ENCODE measurements around the gene RSPH10B2.
"Not testable (repeated sequence)": the region's sequence is repeated elsewhere in the genome, so short reads cannot be mapped to it uniquely, and the experiment has no call there.

DNA sequence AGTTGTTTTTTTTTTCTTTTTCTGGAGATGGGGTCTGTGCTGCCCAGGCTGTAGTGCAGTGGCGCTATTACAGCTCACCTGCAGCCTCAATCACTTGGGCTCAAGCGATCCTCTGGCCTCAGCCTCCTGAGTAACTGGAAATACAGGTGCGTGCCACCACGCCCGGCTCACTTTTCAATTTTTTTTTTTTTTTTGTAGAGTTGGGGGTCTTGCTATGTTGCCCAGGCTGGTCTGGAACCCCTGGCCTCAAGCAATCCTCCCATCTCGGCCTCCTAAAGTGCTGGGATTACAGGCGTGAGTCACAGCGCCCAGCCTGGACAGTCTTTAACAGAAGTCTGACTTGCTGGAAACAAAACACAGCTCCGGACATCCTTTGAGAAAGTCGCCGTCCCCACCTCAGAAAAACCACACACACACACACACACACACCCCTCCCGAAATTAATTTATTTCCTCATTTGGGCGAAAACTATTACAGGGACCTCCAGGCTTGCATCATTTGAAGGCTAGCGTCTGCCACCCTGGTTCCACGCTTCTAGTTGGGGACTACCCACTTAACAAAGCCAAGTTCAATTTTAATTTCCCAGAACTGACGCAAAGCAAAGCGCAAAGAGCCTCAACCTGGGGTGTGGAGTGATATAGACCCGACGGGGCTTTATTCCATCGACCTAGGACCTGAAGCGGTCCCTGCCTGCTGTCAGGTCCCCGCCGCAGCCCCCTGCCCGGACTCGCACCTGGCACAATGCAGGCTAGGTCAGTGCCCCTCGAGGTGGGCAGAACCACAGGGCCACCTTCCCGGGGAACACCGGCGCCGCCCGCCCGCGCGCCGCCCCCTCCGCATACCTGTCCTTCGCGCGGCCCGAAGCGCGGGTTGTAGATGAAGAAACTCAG, 71.6 kb downstream of the RSPH10B2 start:
- TF ChIP-seq POLR2AphosphoS5 (IDR thresholded peaks at IDR 0.05; ENCODE audit: borderline replicate concordance, low read depth, low read length); EZH2 (IDR thresholded peaks at IDR 0.05): not testable (repeated sequence)

All from SK-N-MC (cell line).